SU-DHL-6 (cell line): ENCODE results near the gene RTBDN.

ENCODE experiments used
- H2AFZ ChIP-seq: fragments of 200-600 bp; sonication (generic); 2 replicates; pipeline ENCODE4 v1.6.1; 2014; ENCODE audit warnings: low read depth, mild to moderate bottlenecking, moderate library complexity, mixed read lengths, antibody characterized with exemption, low read length; ENCODE audit not compliant: severe bottlenecking
- H3F3A ChIP-seq: fragments of 200-600 bp; shearing (Covaris generic); 2 replicates; pipeline ENCODE4 v1.6.0; 2016; ENCODE audit warnings: antibody characterized with exemption, mild to moderate bottlenecking; ENCODE audit not compliant: insufficient read depth
- H3K27ac ChIP-seq: fragments of 200-600 bp; sonication (generic); 2 replicates; pipeline ENCODE4 v1.5.1; 2016; ENCODE audit warnings: low read depth, mild to moderate bottlenecking, low read length, moderate library complexity, mixed read lengths
- H3K27me3 ChIP-seq: fragments of 200-600 bp; sonication (generic), shearing (Covaris generic); 2 replicates; pipeline ENCODE4 v1.6.0; 2014; ENCODE audit warnings: mild to moderate bottlenecking, low read length
- H3K36me3 ChIP-seq: fragments of 200-600 bp; sonication (generic); 2 replicates; pipeline ENCODE4 v1.6.1; 2014; ENCODE audit warnings: mild to moderate bottlenecking, low read length, mixed read lengths
- H3K4me2 ChIP-seq: fragments of 300-600, 200-600 bp; shearing (Covaris generic), sonication (generic); 2 replicates; pipeline ENCODE4 v1.6.0; 2014; ENCODE audit warnings: low read length, low read depth, mild to moderate bottlenecking; ENCODE audit not compliant: poor library complexity, severe bottlenecking
- H3K4me3 ChIP-seq: fragments of 200-600 bp; sonication (generic); 2 replicates; pipeline ENCODE4 v1.5.1; 2014; ENCODE audit warnings: antibody characterized with exemption, low read length, mild to moderate bottlenecking, mixed read lengths; ENCODE audit not compliant: insufficient read depth, poor library complexity, severe bottlenecking
- H3K79me2 ChIP-seq: fragments of 200-600 bp; sonication (generic); 2 replicates; pipeline ENCODE4 v1.6.1; 2014; ENCODE audit warnings: mild to moderate bottlenecking, low read length, moderate library complexity; ENCODE audit not compliant: insufficient read depth
- H3K9ac ChIP-seq: fragments of 200-600 bp; sonication (generic); 2 replicates; pipeline ENCODE4 v1.7.0; 2014; ENCODE audit warnings: mild to moderate bottlenecking, low read length
- H3K9me2 ChIP-seq: fragments of 200-600 bp; sonication (generic); replicated peaks from 2 replicates; pipeline ENCODE4 v1.6.1; 2014; ENCODE audit warnings: low read length; ENCODE audit not compliant: insufficient read depth
- H3K9me3 ChIP-seq: fragments of 200-600 bp; sonication (generic); 2 replicates; pipeline ENCODE4 v1.6.1; 2014; ENCODE audit warnings: low read length, mixed read lengths; ENCODE audit not compliant: insufficient read depth
- H4K20me1 ChIP-seq: fragments of 200-600 bp; sonication (generic); 2 replicates; pipeline ENCODE4 v1.6.1; 2014; ENCODE audit warnings: low read depth, mild to moderate bottlenecking, antibody characterized with exemption, low read length, moderate library complexity, mixed read lengths
- CTCF ChIP-seq: fragments of 200-600 bp; sonication (generic); IDR thresholded peaks from one replicate; pipeline ENCODE4 v1.5.1; 2017; ENCODE audit warnings: antibody characterized with exemption, mild to moderate bottlenecking, low read length, moderate library complexity; ENCODE audit not compliant: insufficient read depth, poor library complexity, severe bottlenecking
- EZH2phosphoT487 ChIP-seq: fragments of 200-600 bp; sonication (generic), shearing (Covaris generic); conservative IDR thresholded peaks from 2 replicates; pipeline ENCODE4 v1.6.1; 2018; ENCODE audit warnings: mild to moderate bottlenecking, antibody characterized with exemption, low read length, moderate library complexity, mixed read lengths

Gene RTBDN

DNA sequence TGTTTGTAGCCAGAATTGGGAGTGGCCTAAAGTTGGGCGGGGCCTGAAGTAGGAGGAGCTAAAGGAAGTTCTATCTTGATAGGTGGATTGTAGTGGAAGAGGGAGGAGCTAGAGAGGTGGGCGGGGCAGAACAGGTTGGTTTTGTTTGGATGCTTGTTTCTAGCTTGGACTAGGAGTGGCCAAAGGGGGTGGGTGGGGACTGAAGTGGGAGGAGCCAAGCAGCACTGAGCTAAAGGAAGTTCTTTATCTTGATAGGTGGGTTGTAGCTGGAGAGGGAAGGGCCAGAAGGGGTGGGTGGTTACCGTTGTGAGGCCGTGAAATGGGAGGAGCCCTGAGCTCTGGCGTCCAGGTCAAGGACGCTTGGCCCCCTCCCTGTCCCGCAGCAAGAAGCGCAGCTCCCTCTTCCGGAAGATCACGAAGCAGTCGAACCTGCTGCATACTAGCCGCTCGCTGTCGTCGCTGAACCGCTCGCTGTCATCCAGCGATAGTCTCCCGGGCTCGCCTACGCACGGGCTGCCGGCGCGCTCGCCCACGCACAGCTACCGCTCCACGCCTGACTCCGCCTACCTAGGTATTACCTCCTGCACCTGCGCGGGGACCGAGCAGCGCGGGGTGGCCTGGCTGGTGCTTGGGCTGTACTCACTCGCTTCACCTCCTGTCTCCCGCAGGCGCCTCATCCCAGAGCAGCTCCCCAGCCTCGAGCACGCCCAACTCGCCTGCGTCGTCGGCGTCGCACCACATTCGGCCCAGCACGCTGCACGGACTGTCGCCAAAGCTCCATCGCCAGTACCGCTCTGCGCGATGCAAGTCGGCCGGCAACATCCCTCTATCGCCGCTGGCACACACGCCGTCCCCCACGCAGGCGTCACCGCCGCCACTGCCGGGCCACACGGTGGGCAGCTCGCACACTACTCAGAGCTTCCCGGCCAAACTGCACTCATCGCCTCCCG, 38.8 kb upstream of the RTBDN start:
- peaks cover 5% of the 10 kb centered on the region; the same call in 1 of the 2 replicates for H3F3A ChIP-seq
- H2AFZ ChIP-seq = no peak overlapping the region
- H3K79me2 ChIP-seq = no peaks in the 10 kb centered on the region
- H3K27me3 ChIP-seq = no peaks in the 10 kb centered on the region
- H4K20me1 ChIP-seq = no peaks in the 10 kb centered on the region
- H3K9ac ChIP-seq = no peak overlapping the region
- no peak overlapping the region for H3K27ac ChIP-seq
- H3K4me2 ChIP-seq = no peak overlapping the region
- no peaks in the 10 kb centered on the region for H3K9me2 ChIP-seq
- no peak overlapping the region for H3K4me3 ChIP-seq
- TF ChIP-seq CTCF (no peak), EZH2phosphoT487 (no peak)
- H3K9me3 ChIP-seq = no peaks in the 10 kb centered on the region
- no peaks in the 10 kb centered on the region for H3K36me3 ChIP-seq

- no peaks in the 10 kb centered on the region for H3K27me3 ChIP-seq
- no peaks in the 10 kb centered on the region for H3K79me2 ChIP-seq
- no peak overlapping the region for H3K4me3 ChIP-seq
- no peak overlapping the region for H3K4me2 ChIP-seq
- H3K9me3 ChIP-seq = no peaks in the 10 kb centered on the region
- H4K20me1 ChIP-seq = no peaks in the 10 kb centered on the region
- no peak overlapping the region for H3K9ac ChIP-seq
- TF ChIP-seq EZH2phosphoT487 (no peak), CTCF (no peak)
- no peak overlapping the region for H3K27ac ChIP-seq
- no peak overlapping the region for H2AFZ ChIP-seq
- H3K9me2 ChIP-seq = no peaks in the 10 kb centered on the region
- H3F3A ChIP-seq = peaks cover 5% of the 10 kb centered on the region; the same call in 1 of the 2 replicates
- H3K36me3 ChIP-seq = no peaks in the 10 kb centered on the region
These were observed 37.9 kb upstream of the RTBDN start for GRCh38 chr19:12872255-12872654.

- H3K9me2 ChIP-seq = no peaks in the 10 kb centered on the region
- H3K9ac ChIP-seq = no peak overlapping the region
- no peak overlapping the region for H3K4me2 ChIP-seq
- H2AFZ ChIP-seq = no peak overlapping the region
- H4K20me1 ChIP-seq = no peaks in the 10 kb centered on the region
- H3K27ac ChIP-seq = no peak overlapping the region
- H3F3A ChIP-seq = peaks cover 5% of the 10 kb centered on the region; the same call in 1 of the 2 replicates
- TF ChIP-seq EZH2phosphoT487 (no peak), CTCF (no peak)
- H3K79me2 ChIP-seq = no peaks in the 10 kb centered on the region
- H3K27me3 ChIP-seq = no peaks in the 10 kb centered on the region
- H3K9me3 ChIP-seq = no peaks in the 10 kb centered on the region
- H3K36me3 ChIP-seq = no peaks in the 10 kb centered on the region
- H3K4me3 ChIP-seq = no peak overlapping the region
These were observed 37.3 kb upstream of the RTBDN start for GRCh38 chr19:12871681-12872080.
